ENCODE results near the gene PSD. TPM values are rescaled to one million over a fixed set of nuclear protein-coding genes. Genes with fewer than 3 reads are reported as not detected.
A peak's percentile ranks its signal among the peaks of the same experiment; 100 is the strongest.

Gene PSD
- total RNA-seq, 1 experiment from 2014 or later = 0.40 TPM

- DNase-seq (ENCODE audit: low read depth, low spot score) = no peak
- in situ Hi-C loops (cut with HindIII; ENCODE audit: low pct_unique_long_range_greater_than_20kb, low sequenced_read_pairs) = no loop called here
These were observed 5.6 kb upstream of the PSD start for GRCh38 chr10:102424145-102424544.

DNA sequence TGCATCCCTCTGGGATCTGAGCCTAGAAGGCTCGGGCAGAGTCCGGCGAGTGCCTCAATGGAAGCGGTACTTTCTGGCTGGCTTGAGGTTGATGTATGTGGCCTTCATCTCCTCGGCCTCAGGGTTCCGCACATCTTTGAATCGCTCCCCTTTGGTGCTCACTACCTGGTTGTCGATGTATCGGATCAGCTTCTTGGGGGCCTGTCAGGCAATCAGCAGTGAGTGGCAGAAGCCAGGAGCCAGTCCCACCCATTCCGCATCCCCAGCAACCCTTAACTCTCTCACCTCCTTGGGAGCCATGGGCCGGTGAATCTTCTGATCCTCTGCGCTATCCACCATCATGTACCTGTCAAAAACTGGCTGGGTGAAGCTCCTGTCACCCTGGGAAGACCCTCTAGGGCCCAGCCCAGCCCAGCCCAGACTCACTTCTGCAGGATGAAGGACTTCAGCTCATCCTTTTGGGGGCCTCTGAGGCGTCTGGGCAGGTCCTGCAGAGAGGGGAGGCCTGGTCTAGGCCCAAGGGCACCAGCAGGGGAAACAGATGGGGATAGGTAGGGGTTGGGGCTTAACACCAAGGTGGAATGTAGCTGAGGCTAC lies 4.9 kb upstream of the PSD start:
- no peak for DNase-seq (ENCODE audit: low read depth, low spot score)
- in situ Hi-C loops (cut with HindIII; ENCODE audit: low pct_unique_long_range_greater_than_20kb, low sequenced_read_pairs) = no loop called here

GRCh38 chr10:102422545-102423129 lies 4.1 kb upstream of the PSD start:
- in situ Hi-C loops (cut with HindIII; ENCODE audit: low pct_unique_long_range_greater_than_20kb, low sequenced_read_pairs) = no loop called here
- peak; percentile 70 for DNase-seq (ENCODE audit: low read depth, low spot score)

DNA sequence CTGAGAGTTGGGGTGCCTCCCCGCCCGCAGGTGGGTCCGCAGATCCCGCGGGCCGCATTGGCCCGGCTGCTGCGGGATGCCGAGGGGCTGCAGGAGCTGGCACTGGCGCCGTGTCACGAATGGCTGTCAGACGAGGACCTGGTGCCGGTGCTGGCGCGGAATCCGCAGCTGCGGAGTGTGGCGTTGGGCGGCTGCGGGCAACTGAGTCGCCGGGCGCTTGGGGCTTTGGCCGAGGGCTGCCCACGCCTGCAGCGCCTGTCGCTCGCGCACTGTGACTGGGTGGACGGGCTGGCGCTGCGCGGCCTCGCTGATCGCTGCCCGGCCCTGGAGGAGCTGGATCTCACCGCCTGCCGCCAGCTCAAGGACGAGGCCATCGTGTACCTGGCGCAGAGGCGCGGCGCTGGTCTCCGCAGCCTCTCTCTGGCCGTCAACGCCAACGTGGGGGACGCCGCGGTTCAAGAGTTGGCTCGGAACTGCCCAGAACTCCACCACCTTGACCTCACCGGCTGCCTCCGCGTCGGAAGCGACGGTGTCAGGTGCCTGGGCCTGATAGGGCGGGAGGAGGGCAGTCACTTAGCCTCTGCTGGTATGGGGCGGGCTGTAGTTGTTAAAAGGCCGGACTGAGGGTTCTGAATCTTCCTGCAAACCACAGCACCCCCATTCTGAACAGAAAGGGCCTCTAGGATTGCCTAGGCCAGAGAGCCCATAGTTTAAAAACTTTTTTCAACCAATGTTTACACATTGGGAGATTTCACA lies 3.4 kb upstream of the PSD start:
- no peak for DNase-seq (ENCODE audit: low read depth, low spot score)
- in situ Hi-C loops (cut with HindIII; ENCODE audit: low pct_unique_long_range_greater_than_20kb, low sequenced_read_pairs) = no loop called here

GRCh38 chr10:102421507-102421756 lies 2.8 kb upstream of the PSD start:
- no peak for DNase-seq (ENCODE audit: low read depth, low spot score)
- in situ Hi-C loops (cut with HindIII; ENCODE audit: low pct_unique_long_range_greater_than_20kb, low sequenced_read_pairs) = no loop called here

GRCh38 chr10:102420714-102421506 lies 2.3 kb upstream of the PSD start, which contains the start of gene FBXL15:
Gene FBXL15 (plus strand): TSS chr10:102420836. CDS start chr10:102421130, 294 bp downstream.
- in situ Hi-C loops (cut with HindIII; ENCODE audit: low pct_unique_long_range_greater_than_20kb, low sequenced_read_pairs) = no loop called here
- DNase-seq (ENCODE audit: low read depth, low spot score) = peak; percentile 96

DNA sequence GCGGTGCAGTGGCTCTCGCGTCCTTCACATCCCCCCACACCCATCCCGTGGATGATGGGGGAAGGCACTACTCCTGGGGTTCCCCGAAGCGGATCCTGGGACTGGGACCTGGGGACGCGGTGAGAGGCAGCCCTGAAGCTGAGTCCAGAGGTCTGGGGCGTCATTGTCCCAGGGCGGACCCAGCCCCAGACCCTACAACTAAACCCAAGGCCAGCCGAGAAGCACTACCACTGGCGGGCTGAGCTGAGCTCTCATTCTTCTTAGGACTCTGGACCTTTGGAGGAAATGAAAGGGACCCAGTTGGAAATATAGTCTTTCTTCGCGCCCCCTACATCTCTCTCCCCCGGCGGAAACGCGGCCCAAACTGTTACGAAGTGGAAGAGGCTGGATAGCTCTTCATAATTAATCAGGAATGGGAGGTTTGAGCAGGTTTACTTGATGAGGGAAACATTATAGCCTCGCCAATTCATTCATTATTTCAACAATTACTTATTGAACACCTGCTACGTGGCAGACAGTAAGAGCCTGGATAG lies 1.7 kb upstream of the PSD start:
- in situ Hi-C loops (cut with HindIII; ENCODE audit: low pct_unique_long_range_greater_than_20kb, low sequenced_read_pairs) = no loop called here
- no peak for DNase-seq (ENCODE audit: low read depth, low spot score)

DNA sequence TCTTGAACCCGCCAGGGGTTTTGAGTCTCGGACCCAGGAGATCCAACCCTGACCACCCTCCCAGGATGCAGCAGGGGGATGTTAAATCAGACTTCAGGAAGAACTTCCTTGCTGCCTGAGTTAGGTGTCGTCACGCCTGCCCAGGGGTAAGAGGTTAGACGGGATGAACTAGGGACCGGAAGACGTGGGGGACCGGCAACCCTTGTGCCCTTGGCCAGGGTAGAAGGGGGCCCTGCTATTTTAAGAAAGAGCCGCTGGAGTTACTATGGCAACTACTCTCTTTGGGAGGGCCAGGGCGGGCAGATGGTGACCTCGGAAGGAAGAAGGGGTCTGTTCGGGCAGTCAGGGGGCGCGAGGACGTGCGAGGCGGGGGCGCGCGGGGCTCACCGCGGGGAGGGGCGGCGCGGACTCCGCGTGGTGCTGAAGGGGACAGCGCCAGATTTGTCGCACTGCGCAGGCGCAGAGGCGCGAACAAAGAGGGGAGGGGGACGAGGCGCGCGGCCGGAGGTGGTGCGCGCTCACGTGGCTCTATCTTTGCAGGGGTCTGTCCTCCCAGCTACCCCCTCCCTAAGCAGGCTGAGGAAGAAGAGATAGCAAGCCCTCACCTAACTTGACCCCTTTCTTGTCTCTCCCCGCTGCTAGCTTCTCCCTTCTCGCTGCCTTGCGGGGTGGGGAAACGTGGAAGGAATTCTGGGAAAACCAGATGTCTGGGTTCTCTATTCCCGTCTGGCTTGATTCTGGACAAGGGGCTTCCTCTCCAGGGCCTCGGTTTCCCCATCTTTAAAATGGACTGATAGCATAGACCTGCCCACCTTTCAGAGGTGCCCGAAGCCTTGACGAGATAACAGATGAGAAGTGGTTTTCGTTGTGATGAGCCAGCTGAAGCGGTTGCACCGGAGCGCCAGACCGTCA lies 940 bp upstream of the PSD start:
- DNase-seq (ENCODE audit: low read depth, low spot score) = peak; percentile 32
- in situ Hi-C loops (cut with HindIII; ENCODE audit: low pct_unique_long_range_greater_than_20kb, low sequenced_read_pairs) = no loop called here

- no peak for DNase-seq (ENCODE audit: low read depth, low spot score)
- in situ Hi-C loops (cut with HindIII; ENCODE audit: low pct_unique_long_range_greater_than_20kb, low sequenced_read_pairs) = no loop called here
These were observed 1.9 kb downstream of the PSD start for GRCh38 chr10:102416695-102417094.

- no peak for DNase-seq (ENCODE audit: low read depth, low spot score)
- in situ Hi-C loops (cut with HindIII; ENCODE audit: low pct_unique_long_range_greater_than_20kb, low sequenced_read_pairs) = no loop called here
These were observed 2.3 kb downstream of the PSD start for GRCh38 chr10:102416283-102416682.

DNA sequence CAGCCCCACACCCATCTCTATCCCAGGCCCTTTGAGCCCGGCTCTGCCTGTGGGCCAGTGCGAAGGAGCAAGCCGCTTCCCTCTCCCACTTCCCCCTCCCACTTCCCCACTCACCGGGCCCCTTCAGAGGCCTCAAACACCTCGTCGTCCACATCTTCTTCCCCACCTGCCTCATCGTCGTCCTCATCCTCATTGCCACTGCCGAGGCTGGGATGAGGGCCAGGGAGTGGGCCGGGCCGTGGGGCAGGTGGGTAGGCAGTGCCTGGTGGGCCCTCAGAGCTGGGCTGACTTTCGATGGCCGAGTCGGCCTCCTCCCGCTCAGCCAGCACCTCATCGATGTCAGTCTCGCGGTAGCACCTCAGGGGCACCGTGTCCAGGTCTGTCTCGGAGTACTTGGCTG lies 3.8 kb downstream of the PSD start:
- DNase-seq (ENCODE audit: low read depth, low spot score) = no peak
- in situ Hi-C loops (cut with HindIII; ENCODE audit: low pct_unique_long_range_greater_than_20kb, low sequenced_read_pairs) = no loop called here

GRCh38 chr10:102413806-102414561 lies 4.6 kb downstream of the PSD start:
- no peak for DNase-seq (ENCODE audit: low read depth, low spot score)
- in situ Hi-C loops (cut with HindIII; ENCODE audit: low pct_unique_long_range_greater_than_20kb, low sequenced_read_pairs) = no loop called here

DNA sequence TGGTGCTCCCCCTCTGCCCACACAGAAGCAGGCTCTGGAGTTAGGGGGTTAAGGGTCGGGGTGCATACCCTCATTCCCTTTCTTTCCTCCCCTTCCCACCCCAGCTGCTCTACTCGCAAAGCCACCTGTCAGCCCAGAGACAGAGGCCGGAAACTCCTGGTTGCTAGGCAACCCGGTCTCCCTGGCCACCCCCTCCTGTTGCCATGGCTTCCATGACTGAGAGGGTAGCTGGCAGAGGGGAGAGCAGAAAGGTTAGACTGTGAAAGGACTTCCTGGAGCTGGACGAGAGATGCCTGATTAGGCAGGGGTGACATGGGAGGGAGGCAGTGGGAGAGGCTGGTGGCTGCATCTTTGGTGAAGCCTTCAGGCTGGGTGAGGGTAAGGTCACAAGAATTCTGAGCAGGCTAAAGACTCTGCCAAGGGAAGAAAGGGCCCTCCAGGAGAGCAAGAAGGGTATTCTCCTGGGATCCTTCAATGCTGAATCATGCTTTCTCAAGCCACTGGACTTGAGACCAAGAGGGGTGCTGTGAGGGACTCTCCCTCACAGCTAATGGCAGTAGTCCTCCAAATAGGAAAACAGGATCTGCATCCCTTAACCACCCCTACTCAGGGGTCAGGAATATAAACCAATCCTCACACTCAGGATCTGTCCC lies 5.4 kb downstream of the PSD start:
- no peak for DNase-seq (ENCODE audit: low read depth, low spot score)
- in situ Hi-C loops (cut with HindIII; ENCODE audit: low pct_unique_long_range_greater_than_20kb, low sequenced_read_pairs) = no loop called here

DNA sequence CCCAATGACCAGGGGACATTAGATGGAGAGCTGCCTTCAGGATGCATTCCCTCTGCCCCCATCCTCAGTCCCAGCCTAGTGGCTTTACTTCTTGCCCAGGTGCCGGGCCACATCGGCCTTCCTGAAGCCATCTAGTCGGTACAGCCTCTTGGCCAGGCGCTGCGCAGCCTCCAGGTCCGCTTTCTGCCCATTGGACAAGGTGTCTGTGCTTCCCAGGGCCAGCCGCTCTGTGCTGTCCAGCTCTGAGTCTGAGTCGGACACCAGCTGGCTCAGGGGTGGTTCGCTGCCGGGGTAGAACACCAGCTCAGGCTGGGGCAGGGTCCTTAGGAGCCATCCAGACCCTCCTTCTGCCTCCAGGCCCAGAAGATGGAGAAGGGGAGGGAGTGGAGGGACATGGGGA lies 6.3 kb downstream of the PSD start:
- in situ Hi-C loops (cut with HindIII; ENCODE audit: low pct_unique_long_range_greater_than_20kb, low sequenced_read_pairs) = no loop called here
- DNase-seq (ENCODE audit: low read depth, low spot score) = no peak

DNA sequence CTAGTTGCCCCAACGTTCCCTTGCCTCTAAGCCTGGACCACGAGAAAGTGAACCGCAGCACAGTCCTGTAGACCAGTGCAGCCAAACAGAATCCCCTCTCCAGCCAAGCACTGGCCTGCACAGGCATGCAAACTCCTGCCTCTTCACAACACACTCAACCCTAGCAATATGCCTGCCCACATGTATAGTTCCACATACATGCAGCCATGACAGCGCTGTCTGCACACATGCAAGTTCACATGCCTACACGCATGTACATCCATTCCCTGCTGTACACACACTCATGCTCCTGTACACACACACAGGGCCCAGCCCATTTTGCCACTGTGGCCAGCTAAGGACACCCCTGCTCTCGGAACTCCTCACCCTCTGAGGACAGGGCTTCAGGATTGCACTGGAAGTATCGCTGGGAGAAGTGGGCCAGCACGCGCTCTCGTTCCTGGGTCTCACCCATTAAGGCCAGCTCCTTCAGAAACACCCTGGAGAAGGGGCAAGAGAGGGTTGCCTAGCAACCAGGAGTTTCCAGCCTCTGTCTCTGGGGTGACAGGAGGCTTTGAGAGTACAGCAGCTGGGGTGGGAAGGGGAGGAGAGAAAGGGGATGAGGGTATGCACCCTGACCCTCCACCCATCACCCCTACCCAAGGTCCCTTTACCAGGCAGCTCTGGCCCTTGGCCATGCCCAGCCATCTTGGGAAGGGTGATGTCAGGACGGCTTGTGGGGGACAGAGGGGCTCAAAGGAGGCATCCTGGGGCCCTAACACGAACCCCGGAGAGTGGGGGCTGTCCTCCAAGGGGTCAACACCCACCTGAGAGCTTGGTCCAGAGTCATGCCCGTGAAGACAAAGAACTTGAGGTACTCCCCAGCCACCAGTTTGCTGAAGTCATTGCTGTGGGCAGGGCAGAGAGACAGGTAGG lies 7.0 kb downstream of the PSD start:
- DNase-seq (ENCODE audit: low read depth, low spot score) = no peak
- in situ Hi-C loops (cut with HindIII; ENCODE audit: low pct_unique_long_range_greater_than_20kb, low sequenced_read_pairs) = no loop called here

Measured in SK-MEL-5 (cell line).